Activated T-helper 17 cell treated with anti-CD3 and anti-CD28 coated beads, Interleukin-2, amount 50 U/mL, for 72 hours (primary cell): ENCODE measurements around the gene RAB19. TPM values are rescaled to one million over a fixed set of nuclear protein-coding genes. Genes with fewer than 3 reads are reported as not detected.
A peak's percentile ranks its signal among the peaks of the same experiment; 100 is the strongest.
"Not testable (repeated sequence)": the region's sequence is repeated elsewhere in the genome, so short reads cannot be mapped to it uniquely, and the experiment has no call there.

ENCODE experiments used
- ATAC-seq: fragments of 150-1000 bp; cut with Tn5 transposase; replicated peaks from 2 replicates; pipeline ENCODE4 v1.10.0; 2021; ENCODE audit warnings: mild to moderate bottlenecking, moderate library complexity
- H3K27ac Mint-ChIP-seq: one replicate; pipeline ENCODE4 v1.8.0; 2022; ENCODE audit warnings: mixed read lengths
- H3K27me3 Mint-ChIP-seq: one replicate; pipeline ENCODE4 v1.8.0; 2022; ENCODE audit warnings: mixed read lengths
- H3K36me3 Mint-ChIP-seq: one replicate; pipeline ENCODE4 v1.8.0; 2022; ENCODE audit warnings: low read depth, mild to moderate bottlenecking, mixed read lengths
- H3K4me1 Mint-ChIP-seq: one replicate; pipeline ENCODE4 v1.8.0; 2022; ENCODE audit warnings: mixed read lengths
- H3K4me3 Mint-ChIP-seq: one replicate; pipeline ENCODE4 v1.8.0; 2022; ENCODE audit warnings: mild to moderate bottlenecking, mixed read lengths
- H3K9me3 Mint-ChIP-seq: one replicate; pipeline ENCODE4 v1.8.0; 2022; ENCODE audit warnings: mixed read lengths
- total RNA-seq, 2 donors: library from RNA; stranded (reverse); gene quantifications; one replicate each; pipeline ENCODE4 v1.2.3, GENCODE V29; 2022

Gene RAB19
- total RNA-seq, 2 donors from 2014 or later = 4.5 to 7.2 TPM

- Mint-ChIP-seq H3K27ac (peak overlapping the region; percentile 71), H3K36me3 (peaks cover 72% of the 10 kb centered on the region), H3K4me3 (peak overlapping the region; percentile 36), H3K4me1 (peaks cover 16% of the 10 kb centered on the region)
- H3K9me3 Mint-ChIP-seq, H3K27me3 Mint-ChIP-seq: not testable (repeated sequence)
- peak; percentile 75 for ATAC-seq
These were observed 50.2 kb downstream of the RAB19 start for GRCh38 chr7:140453785-140454656.

DNA sequence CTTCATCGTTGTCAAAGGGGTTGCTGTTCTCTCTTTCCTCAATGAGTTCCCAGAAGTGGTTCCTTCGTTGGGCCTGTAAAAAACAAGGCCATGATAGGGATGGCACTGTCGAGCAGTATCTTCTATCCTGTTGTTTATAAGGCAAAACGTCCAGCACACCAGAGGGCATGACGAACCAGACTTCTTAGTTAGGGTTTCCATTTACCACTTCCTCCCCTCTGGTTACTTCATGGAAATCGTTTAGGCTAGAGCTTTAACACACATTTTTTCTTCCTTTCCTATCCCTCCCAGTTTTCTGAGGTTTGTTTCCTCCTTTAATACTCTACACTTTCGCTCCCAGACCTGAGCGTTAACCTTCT is 50.8 kb downstream of the RAB19 start:
- Mint-ChIP-seq H3K4me1 (peaks cover 16% of the 10 kb centered on the region), H3K27me3 (no peaks in the 10 kb centered on the region), H3K9me3 (no peaks in the 10 kb centered on the region), H3K4me3 (peak overlapping the region; percentile 36), H3K36me3 (peaks cover 78% of the 10 kb centered on the region), H3K27ac (peak overlapping the region; percentile 71)
- peak; percentile 69 for ATAC-seq

DNA sequence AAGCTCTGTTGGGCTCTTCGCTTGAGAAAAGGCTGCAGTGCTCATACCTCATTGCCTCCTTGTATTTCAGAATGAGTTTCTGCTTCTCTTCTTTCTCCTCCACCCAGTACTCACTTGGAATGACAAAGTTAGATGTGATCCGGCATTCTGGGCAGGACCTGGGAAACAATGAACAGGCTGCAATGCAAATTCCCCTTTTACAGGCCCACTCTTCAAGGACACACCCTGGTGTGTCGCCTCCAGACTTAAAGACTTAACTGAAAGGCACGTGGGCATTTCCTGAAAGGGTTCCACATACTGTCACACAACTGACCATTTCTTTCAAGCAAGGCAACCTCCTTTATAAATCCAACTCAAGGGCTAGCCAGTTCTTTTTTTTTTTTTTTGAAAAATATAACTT is 51.9 kb downstream of the RAB19 start:
- no peak overlapping the region for H3K27ac Mint-ChIP-seq
- H3K36me3 Mint-ChIP-seq = peaks cover 90% of the 10 kb centered on the region
- peaks cover 16% of the 10 kb centered on the region for H3K4me1 Mint-ChIP-seq
- no peaks in the 10 kb centered on the region for H3K9me3 Mint-ChIP-seq
- no peaks in the 10 kb centered on the region for H3K27me3 Mint-ChIP-seq
- H3K4me3 Mint-ChIP-seq = no peak overlapping the region
- ATAC-seq = no peak

GRCh38 chr7:140456551-140457051 is 52.7 kb downstream of the RAB19 start:
- no peak overlapping the region for H3K4me3 Mint-ChIP-seq
- peaks cover 98% of the 10 kb centered on the region for H3K36me3 Mint-ChIP-seq
- no peaks in the 10 kb centered on the region for H3K9me3 Mint-ChIP-seq
- no peak overlapping the region for H3K27ac Mint-ChIP-seq
- no peak for ATAC-seq
- no peaks in the 10 kb centered on the region for H3K27me3 Mint-ChIP-seq
- H3K4me1 Mint-ChIP-seq = peaks cover 12% of the 10 kb centered on the region

- Mint-ChIP-seq H3K4me3 (no peak overlapping the region), H3K9me3 (no peaks in the 10 kb centered on the region), H3K4me1 (peaks cover 8% of the 10 kb centered on the region), H3K36me3 (peaks cover 94% of the 10 kb centered on the region), H3K27me3 (no peaks in the 10 kb centered on the region), H3K27ac (no peak overlapping the region)
- ATAC-seq = no peak
These were observed 54.3 kb downstream of the RAB19 start for GRCh38 chr7:140458201-140458600.

GRCh38 chr7:140458916-140459315 is 55.1 kb downstream of the RAB19 start:
- Mint-ChIP-seq H3K4me1 (peaks cover 5% of the 10 kb centered on the region), H3K9me3 (no peaks in the 10 kb centered on the region), H3K27me3 (no peaks in the 10 kb centered on the region), H3K36me3 (peaks cover 92% of the 10 kb centered on the region), H3K4me3 (no peak overlapping the region), H3K27ac (peak overlapping the region; percentile 53)
- no peak for ATAC-seq

DNA sequence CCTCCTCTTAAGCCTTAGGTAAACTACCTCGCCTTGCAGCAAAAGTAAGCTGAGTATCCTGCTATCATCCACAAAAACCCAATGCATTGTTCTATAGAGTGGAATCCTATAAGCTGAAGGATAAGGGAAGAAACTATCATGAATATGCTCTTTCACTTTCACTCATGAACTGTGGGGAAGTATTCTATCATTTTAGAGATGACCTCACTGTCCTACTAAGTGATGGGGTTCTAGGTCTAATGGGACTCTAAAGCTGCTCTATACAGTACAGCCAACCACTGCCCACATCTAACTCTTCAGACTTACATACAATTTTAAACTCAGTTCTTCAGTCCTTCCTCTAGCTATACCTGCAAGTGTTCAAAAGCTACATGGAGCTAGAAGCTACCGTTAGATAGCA is 59.3 kb downstream of the RAB19 start:
- peaks cover 82% of the 10 kb centered on the region for H3K36me3 Mint-ChIP-seq
- H3K9me3 Mint-ChIP-seq = no peaks in the 10 kb centered on the region
- H3K27me3 Mint-ChIP-seq = no peaks in the 10 kb centered on the region
- ATAC-seq = peak; percentile 34
- H3K4me3 Mint-ChIP-seq = no peak overlapping the region
- H3K4me1 Mint-ChIP-seq = peaks cover 4% of the 10 kb centered on the region
- H3K27ac Mint-ChIP-seq = no peak overlapping the region

DNA sequence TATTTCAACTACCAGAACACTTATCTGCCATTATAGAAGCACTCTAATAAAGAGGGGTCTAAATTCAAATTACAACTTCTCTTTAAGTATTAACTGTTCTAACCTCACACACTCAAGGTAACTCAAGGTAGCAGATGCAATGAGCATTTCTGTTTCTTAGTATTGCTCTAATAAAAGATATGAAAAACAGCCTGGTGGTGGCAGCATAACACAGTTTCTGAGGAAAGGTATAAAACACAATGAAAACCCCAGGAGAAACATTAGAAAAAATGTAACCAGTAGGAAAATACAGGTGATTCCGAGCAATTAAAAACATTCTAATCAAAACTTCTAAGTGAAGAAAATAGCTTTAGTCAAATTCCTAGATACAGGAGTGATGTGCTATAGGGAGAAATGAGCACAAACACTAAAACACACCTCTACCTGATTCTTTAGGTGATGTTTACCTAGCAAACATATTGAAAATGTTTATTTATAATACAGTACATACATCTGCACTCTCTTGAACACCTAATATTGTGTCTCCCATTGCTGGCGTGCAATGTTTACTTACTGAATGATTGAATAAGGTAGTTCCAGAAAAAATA is 72.0 kb downstream of the RAB19 start:
- Mint-ChIP-seq H3K36me3 (peaks cover 37% of the 10 kb centered on the region), H3K27ac (no peak overlapping the region), H3K4me1 (peaks cover 22% of the 10 kb centered on the region), H3K4me3 (peak overlapping the region; percentile 96), H3K27me3 (no peaks in the 10 kb centered on the region), H3K9me3 (no peaks in the 10 kb centered on the region)
- no peak for ATAC-seq

GRCh38 chr7:140476698-140477261 is 72.9 kb downstream of the RAB19 start:
- Mint-ChIP-seq H3K4me1 (peaks cover 19% of the 10 kb centered on the region), H3K4me3 (peak overlapping the region; percentile 96), H3K27me3 (no peaks in the 10 kb centered on the region), H3K9me3 (no peaks in the 10 kb centered on the region), H3K36me3 (peaks cover 28% of the 10 kb centered on the region), H3K27ac (peak overlapping the region; percentile 89)
- ATAC-seq = no peak

Other genes with a start within 250 kb of the RAB19 start
- gene KDM7A, start 227.1 kb upstream of the RAB19 start, total RNA-seq = 10 to 100 TPM; 31.1 to 48.7 TPM
- 10 to 100 TPM; 41.8 to 55.1 TPM for gene SLC37A3, start 5.5 kb upstream of the RAB19 start, total RNA-seq
- gene MKRN1, start 75.4 kb downstream of the RAB19 start, total RNA-seq = 10 to 100 TPM; 77.6 to 81.5 TPM
- not detected for gene DENND2A, start 236.8 kb downstream of the RAB19 start, total RNA-seq